Kidney epithelial cell (primary cell): ENCODE results near the gene MYH9. TPM values are rescaled to one million over a fixed set of nuclear protein-coding genes. Genes with fewer than 3 reads are reported as not detected.

Experiments used
- DNase-seq: peaks from one replicate; pipeline ENCODE4 v3.0.0-alpha.2; 2010; ENCODE audit warnings: low read depth
- H3K27me3 ChIP-seq: 2 replicates; pipeline ENCODE4 v1.6.0; 2011; ENCODE audit warnings: low read length; ENCODE audit not compliant: control insufficient read depth, insufficient read depth
- H3K36me3 ChIP-seq: 2 replicates; pipeline ENCODE4 v1.5.1; 2011; ENCODE audit warnings: low read length; ENCODE audit not compliant: control insufficient read depth, insufficient read depth
- H3K4me3 ChIP-seq: 2 replicates; pipeline ENCODE4 v1.5.1; 2011; ENCODE audit warnings: low read depth, mild to moderate bottlenecking, control low read depth, low read length
- total RNA-seq: library from RNA; depleted of rRNA; stranded (reverse); fragments of >200 nt; gene quantifications from 2 replicates; pipeline ENCODE4 v1.2.3, GENCODE V29; 2015
- TF ChIP-seq, protein P1 (sequence below): IDR thresholded peaks from 2 replicates; pipeline ENCODE4 v1.5.1; 2011; ENCODE audit warnings: mild to moderate bottlenecking, moderate library complexity, low read length, control low read depth, inconsistent platforms; ENCODE audit not compliant: insufficient read depth, poor library complexity, severe bottlenecking

The MYH9 gene
- total RNA-seq, 1 donor from 2014 or later: 1,580 TPM

GRCh38 chr22:36321797-36322601, 65.8 kb downstream of the MYH9 start:
- TF ChIP-seq, protein P1, sequence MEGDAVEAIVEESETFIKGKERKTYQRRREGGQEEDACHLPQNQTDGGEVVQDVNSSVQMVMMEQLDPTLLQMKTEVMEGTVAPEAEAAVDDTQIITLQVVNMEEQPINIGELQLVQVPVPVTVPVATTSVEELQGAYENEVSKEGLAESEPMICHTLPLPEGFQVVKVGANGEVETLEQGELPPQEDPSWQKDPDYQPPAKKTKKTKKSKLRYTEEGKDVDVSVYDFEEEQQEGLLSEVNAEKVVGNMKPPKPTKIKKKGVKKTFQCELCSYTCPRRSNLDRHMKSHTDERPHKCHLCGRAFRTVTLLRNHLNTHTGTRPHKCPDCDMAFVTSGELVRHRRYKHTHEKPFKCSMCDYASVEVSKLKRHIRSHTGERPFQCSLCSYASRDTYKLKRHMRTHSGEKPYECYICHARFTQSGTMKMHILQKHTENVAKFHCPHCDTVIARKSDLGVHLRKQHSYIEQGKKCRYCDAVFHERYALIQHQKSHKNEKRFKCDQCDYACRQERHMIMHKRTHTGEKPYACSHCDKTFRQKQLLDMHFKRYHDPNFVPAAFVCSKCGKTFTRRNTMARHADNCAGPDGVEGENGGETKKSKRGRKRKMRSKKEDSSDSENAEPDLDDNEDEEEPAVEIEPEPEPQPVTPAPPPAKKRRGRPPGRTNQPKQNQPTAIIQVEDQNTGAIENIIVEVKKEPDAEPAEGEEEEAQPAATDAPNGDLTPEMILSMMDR: no peak
- no peaks in the 10 kb centered on the region for H3K27me3 ChIP-seq
- peaks cover 30% of the 10 kb centered on the region for H3K36me3 ChIP-seq

DNA sequence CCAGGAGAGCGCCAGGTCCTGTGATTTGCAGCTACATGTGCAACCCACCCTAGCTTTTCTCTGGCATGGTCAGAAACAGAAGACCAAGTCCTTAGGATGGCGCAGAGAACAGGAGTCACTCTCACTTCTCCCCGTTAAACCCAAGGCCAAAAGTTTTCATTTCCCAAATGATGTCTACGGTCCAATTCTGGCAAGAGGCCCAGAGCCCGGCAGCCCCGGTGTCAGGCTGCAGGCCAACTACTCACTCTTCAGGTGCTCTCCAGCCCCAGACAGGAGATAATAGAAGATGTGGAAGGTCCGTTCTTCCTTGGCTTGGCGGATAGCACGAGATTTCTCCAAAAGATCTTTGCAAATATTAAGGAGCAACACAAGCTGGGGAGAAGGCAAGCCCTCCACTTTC, 67.2 kb downstream of the MYH9 start:
- DNase-seq: no peak
- Histone ChIP-seq H3K36me3 (peaks cover 26% of the 10 kb centered on the region), H3K27me3 (no peaks in the 10 kb centered on the region), H3K4me3 (no peak overlapping the region)
- TF ChIP-seq, protein P1: no peak

More at GRCh38 chr22:36321797-36322601, 65.8 kb downstream of the MYH9 start:
- H3K4me3 ChIP-seq: no peak overlapping the region
- DNase-seq: no peak

DNA sequence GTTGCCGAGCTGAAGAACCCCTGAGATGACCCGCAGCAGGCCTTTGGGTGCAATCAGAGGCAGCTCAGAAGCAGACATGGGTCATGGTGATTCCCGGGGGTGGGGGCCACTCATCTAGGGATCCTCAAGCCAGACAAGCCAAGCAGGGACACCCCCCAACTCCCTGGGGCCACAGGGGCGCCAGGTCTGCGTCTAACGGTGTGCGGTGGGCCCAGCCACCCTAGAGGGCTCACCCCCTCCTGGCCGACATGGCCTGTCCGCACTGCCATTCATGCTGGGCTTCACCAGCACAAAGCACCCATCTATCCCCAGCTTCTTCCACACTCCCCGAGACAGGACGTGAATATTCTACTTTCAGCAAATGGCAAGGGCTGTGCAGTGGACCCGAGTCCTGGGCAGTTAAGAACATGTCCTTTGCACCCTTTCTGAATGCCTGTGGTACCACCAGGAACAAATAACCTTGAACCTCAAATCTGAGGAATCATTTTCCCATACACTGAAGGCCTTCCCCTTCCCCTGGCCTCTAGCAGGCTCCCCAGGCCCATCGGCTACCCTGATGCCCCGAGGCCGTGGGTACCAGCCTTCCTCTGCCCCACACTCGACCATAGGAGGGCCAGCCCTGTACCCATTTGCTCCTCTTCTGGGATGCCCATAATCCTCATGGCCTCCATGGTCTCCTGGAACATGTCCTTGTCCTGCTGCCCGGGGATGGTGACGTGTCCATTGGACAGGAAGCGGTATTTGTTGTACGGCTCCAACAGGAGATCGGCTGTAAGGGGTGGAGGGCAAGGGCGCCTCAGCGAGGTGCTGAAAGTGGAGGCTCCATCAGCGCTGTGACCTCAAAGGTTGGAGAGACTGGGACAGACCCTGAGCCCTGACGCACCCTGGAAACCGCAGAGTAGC, 67.9 kb downstream of the MYH9 start:
- DNase-seq: no peak
- Histone ChIP-seq H3K27me3 (no peaks in the 10 kb centered on the region), H3K36me3 (peaks cover 25% of the 10 kb centered on the region), H3K4me3 (no peak overlapping the region)
- TF ChIP-seq, protein P1: no peak

GRCh38 chr22:36318442-36318841, 69.3 kb downstream of the MYH9 start:
- Histone ChIP-seq H3K36me3 (peaks cover 20% of the 10 kb centered on the region), H3K4me3 (no peak overlapping the region), H3K27me3 (no peaks in the 10 kb centered on the region)
- TF ChIP-seq, protein P1: no peak
- DNase-seq: no peak

GRCh38 chr22:36317658-36318271, 70.0 kb downstream of the MYH9 start:
- Histone ChIP-seq H3K36me3 (peaks cover 18% of the 10 kb centered on the region), H3K4me3 (no peak overlapping the region), H3K27me3 (no peaks in the 10 kb centered on the region)
- no peak for DNase-seq
- TF ChIP-seq, protein P1: no peak
